CD4-positive, CD25-positive, alpha-beta regulatory T cell (primary cell): ENCODE measurements around the gene OR11G2. TPM values are rescaled to one million over a fixed set of nuclear protein-coding genes. Genes with fewer than 3 reads are reported as not detected.
"Not testable (repeated sequence)": the region's sequence is repeated elsewhere in the genome, so short reads cannot be mapped to it uniquely, and the experiment has no call there.

Source experiments
- ATAC-seq, 2 donors: fragments of 150-1000 bp; cut with Tn5 transposase; one replicate each; pipeline ENCODE4 v1.10.0; 2021; ENCODE audit warnings: low read depth in 2 of 2, moderate number of reproducible peaks in 2 of 2, moderate library complexity in 1 of 2
- DNase-seq, 3 donors: peaks; one replicate each; pipeline versions ENCODE4 v3.0.0 to v3.0.0-alpha.2; 2012 to 2022; ENCODE audit warnings: mixed read lengths in 1 of 3
- H3K27ac ChIP-seq: one replicate; pipeline ENCODE4 v1.7.0; 2013; ENCODE audit warnings: mild to moderate bottlenecking, low read length; ENCODE audit not compliant: insufficient read depth, poor library complexity, severe bottlenecking
- H3K27me3 ChIP-seq: one replicate; pipeline ENCODE4 v1.7.0; 2013; ENCODE audit warnings: low read length; ENCODE audit not compliant: control insufficient read depth, insufficient read depth
- H3K36me3 ChIP-seq: one replicate; pipeline ENCODE4 v1.7.0; 2013; ENCODE audit warnings: mild to moderate bottlenecking, low read length, moderate library complexity; ENCODE audit not compliant: control insufficient read depth, insufficient read depth
- H3K4me1 ChIP-seq: 2 replicates; pipeline ENCODE4 v1.7.0; 2013; ENCODE audit warnings: mild to moderate bottlenecking, low read length; ENCODE audit not compliant: insufficient read depth, control insufficient read depth, poor library complexity, severe bottlenecking
- H3K4me3 ChIP-seq: one replicate; pipeline ENCODE4 v1.7.0; 2013; ENCODE audit warnings: low read depth, mild to moderate bottlenecking, low read length, moderate library complexity
- H3K9me3 ChIP-seq, 2 experiments: 1 replicate in 1 of 2; 2 replicates in 1 of 2; pipeline ENCODE4 v1.7.0; 2013; ENCODE audit warnings: low read length in 2 of 2, mild to moderate bottlenecking in 1 of 2, moderate library complexity in 1 of 2; ENCODE audit not compliant: control insufficient read depth in 2 of 2
- H3K27ac Mint-ChIP-seq, 3 donors: one replicate each; pipeline ENCODE4 v1.8.0; 2020 to 2022; ENCODE audit warnings: mild to moderate bottlenecking in 3 of 3, mixed read lengths in 3 of 3, moderate library complexity in 2 of 3
- H3K27me3 Mint-ChIP-seq: one replicate; pipeline ENCODE4 v1.8.0; 2022; ENCODE audit warnings: mild to moderate bottlenecking, mixed read lengths
- H3K36me3 Mint-ChIP-seq: one replicate; pipeline ENCODE4 v1.8.0; 2020; ENCODE audit warnings: mixed read lengths
- H3K4me1 Mint-ChIP-seq, 4 donors: one replicate each; pipeline ENCODE4 v1.8.0; 2020 to 2022; ENCODE audit warnings: mixed read lengths in 4 of 4, mild to moderate bottlenecking in 1 of 4
- H3K4me3 Mint-ChIP-seq, 4 donors: one replicate each; pipeline ENCODE4 v1.8.0; 2020 to 2022; ENCODE audit warnings: mild to moderate bottlenecking in 4 of 4, mixed read lengths in 4 of 4, moderate library complexity in 3 of 4
- H3K9me3 Mint-ChIP-seq, 7 donors: one replicate each; pipeline ENCODE4 v1.8.0; 2020 to 2022; ENCODE audit warnings: mixed read lengths in 7 of 7, mild to moderate bottlenecking in 3 of 7, moderate library complexity in 2 of 7
- polyA plus RNA-seq, 4 donors: library from polyadenylated mRNA; unstranded; fragments of 300-500 nt; fragmentation: Illumina TruSeq; gene quantifications; one replicate each; pipeline ENCODE4 v1.2.3, GENCODE V29; 2021
- total RNA-seq: library from RNA; stranded (reverse); gene quantifications from one replicate; pipeline ENCODE4 v1.2.3, GENCODE V29; 2022

The OR11G2 gene
- total and polyA plus RNA-seq, 5 donors from 2014 or later = not detected

GRCh38 chr14:20195911-20196310 lies 5.2 kb downstream of the OR11G2 start:
- Mint-ChIP-seq H3K4me1 (peaks cover 0 to 2% (median 0%) of the 10 kb centered on the region in 4 donors), H3K4me3 (no peak overlapping the region), H3K27ac (no peak overlapping the region), H3K27me3 (peaks cover 11% of the 10 kb centered on the region), H3K36me3 (no peaks in the 10 kb centered on the region), H3K9me3 (peaks cover 0 to 3% (median 0%) of the 10 kb centered on the region in 7 donors)
- Histone ChIP-seq H3K27ac (no peak overlapping the region), H3K9me3 (no peaks in the 10 kb centered on the region), H3K27me3 (peaks cover 2% of the 10 kb centered on the region), H3K4me3 (no peak overlapping the region), H3K4me1 (no peaks in the 10 kb centered on the region), H3K36me3 (no peaks in the 10 kb centered on the region)
- DNase-seq = no peak
- ATAC-seq = no peak

- Mint-ChIP-seq H3K27me3 (peaks cover 9% of the 10 kb centered on the region), H3K9me3 (peaks cover 0 to 3% (median 0%) of the 10 kb centered on the region in 7 donors), H3K36me3 (no peaks in the 10 kb centered on the region), H3K4me1 (peaks cover 0 to 2% (median 0%) of the 10 kb centered on the region in 4 donors), H3K4me3 (no peak overlapping the region), H3K27ac (no peak overlapping the region)
- DNase-seq (no peak), ATAC-seq (no peak)
- Histone ChIP-seq H3K36me3 (no peaks in the 10 kb centered on the region), H3K27me3 (peaks cover 2% of the 10 kb centered on the region), H3K4me1 (no peaks in the 10 kb centered on the region), H3K4me3 (no peak overlapping the region), H3K27ac (no peak overlapping the region), H3K9me3 (no peaks in the 10 kb centered on the region)
Measured at GRCh38 chr14:20197459-20197858, 6.8 kb downstream of the OR11G2 start.

- H3K9me3 Mint-ChIP-seq = peaks cover 0 to 5% (median 0%) of the 10 kb centered on the region in 7 donors
- no peak overlapping the region for H3K4me3 Mint-ChIP-seq
- Histone ChIP-seq H3K27ac (no peak overlapping the region), H3K36me3 (no peaks in the 10 kb centered on the region), H3K4me3 (no peak overlapping the region), H3K4me1 (no peaks in the 10 kb centered on the region), H3K9me3 (no peaks in the 10 kb centered on the region), H3K27me3 (peaks cover 2% of the 10 kb centered on the region)
- H3K27me3 Mint-ChIP-seq = peaks cover 6% of the 10 kb centered on the region
- no peak for ATAC-seq
- H3K4me1 Mint-ChIP-seq = peaks cover 0 to 2% (median 0%) of the 10 kb centered on the region in 4 donors
- H3K36me3 Mint-ChIP-seq = no peaks in the 10 kb centered on the region
- H3K27ac Mint-ChIP-seq = peak overlapping the region in 1 of 3 donors; percentile 15
- DNase-seq = no peak
Measured at GRCh38 chr14:20198991-20199390, 8.3 kb downstream of the OR11G2 start.

GRCh38 chr14:20204721-20205120 lies 14.0 kb downstream of the OR11G2 start:
- Mint-ChIP-seq H3K27ac (no peak overlapping the region), H3K4me3 (no peak overlapping the region), H3K36me3 (no peaks in the 10 kb centered on the region), H3K9me3 (peaks cover 0 to 4% (median 0%) of the 10 kb centered on the region in 7 donors), H3K27me3 (peaks cover 17% of the 10 kb centered on the region), H3K4me1 (no peaks in the 10 kb centered on the region)
- Histone ChIP-seq H3K4me3 (no peak overlapping the region), H3K36me3 (no peaks in the 10 kb centered on the region), H3K27me3 (no peaks in the 10 kb centered on the region), H3K4me1 (no peaks in the 10 kb centered on the region), H3K9me3 (no peaks in the 10 kb centered on the region), H3K27ac (no peak overlapping the region)
- DNase-seq = no peak
- ATAC-seq = no peak

GRCh38 chr14:20209595-20209994 lies 18.9 kb downstream of the OR11G2 start:
- Histone ChIP-seq H3K4me1 (no peaks in the 10 kb centered on the region), H3K36me3 (no peaks in the 10 kb centered on the region), H3K27me3 (no peaks in the 10 kb centered on the region), H3K27ac (no peak overlapping the region), H3K4me3 (no peak overlapping the region), H3K9me3 (no peaks in the 10 kb centered on the region)
- H3K27me3 Mint-ChIP-seq = peaks cover 10% of the 10 kb centered on the region
- ATAC-seq (no peak), DNase-seq (no peak)
- peak overlapping the region in 1 of 3 donors; percentile 10 for H3K27ac Mint-ChIP-seq
- H3K36me3 Mint-ChIP-seq = no peaks in the 10 kb centered on the region
- peaks cover 0 to 4% (median 0%) of the 10 kb centered on the region in 7 donors for H3K9me3 Mint-ChIP-seq
- no peak overlapping the region for H3K4me3 Mint-ChIP-seq
- H3K4me1 Mint-ChIP-seq = no peaks in the 10 kb centered on the region

GRCh38 chr14:20212406-20212805 lies 21.7 kb downstream of the OR11G2 start:
- not testable (repeated sequence) for H3K36me3 Mint-ChIP-seq, H3K4me3 ChIP-seq, H3K27ac Mint-ChIP-seq, H3K9me3 ChIP-seq, H3K4me1 ChIP-seq, H3K27me3 ChIP-seq, H3K4me1 Mint-ChIP-seq, ATAC-seq, DNase-seq, H3K36me3 ChIP-seq, H3K27me3 Mint-ChIP-seq, H3K9me3 Mint-ChIP-seq, H3K4me3 Mint-ChIP-seq, H3K27ac ChIP-seq

- Histone ChIP-seq H3K36me3 (no peaks in the 10 kb centered on the region), H3K27ac (no peak overlapping the region), H3K27me3 (no peaks in the 10 kb centered on the region), H3K9me3 (no peaks in the 10 kb centered on the region), H3K4me3 (no peak overlapping the region), H3K4me1 (no peaks in the 10 kb centered on the region)
- Mint-ChIP-seq H3K27ac (no peak overlapping the region), H3K27me3 (peaks cover 4% of the 10 kb centered on the region), H3K9me3 (peaks cover 0 to 1% (median 0%) of the 10 kb centered on the region in 7 donors), H3K4me3 (no peak overlapping the region), H3K4me1 (no peaks in the 10 kb centered on the region), H3K36me3 (no peaks in the 10 kb centered on the region)
- ATAC-seq (no peak), DNase-seq (no peak)
Measured at GRCh38 chr14:20215196-20215595, 24.5 kb downstream of the OR11G2 start.

- peaks cover 5% of the 10 kb centered on the region for H3K27me3 Mint-ChIP-seq
- no peaks in the 10 kb centered on the region for H3K4me1 Mint-ChIP-seq
- no peaks in the 10 kb centered on the region for H3K36me3 Mint-ChIP-seq
- Histone ChIP-seq H3K9me3 (no peaks in the 10 kb centered on the region), H3K27ac (no peak overlapping the region), H3K36me3 (no peaks in the 10 kb centered on the region), H3K27me3 (no peaks in the 10 kb centered on the region), H3K4me3 (no peak overlapping the region), H3K4me1 (no peaks in the 10 kb centered on the region)
- ATAC-seq (no peak), DNase-seq (no peak)
- peaks cover 0 to 1% (median 0%) of the 10 kb centered on the region in 7 donors for H3K9me3 Mint-ChIP-seq
- no peak overlapping the region for H3K27ac Mint-ChIP-seq
- H3K4me3 Mint-ChIP-seq = no peak overlapping the region
Measured at GRCh38 chr14:20219033-20219432, 28.3 kb downstream of the OR11G2 start.
